ENCODE results near the gene TLE6.
"Not testable (repeated sequence)": the region's sequence is repeated elsewhere in the genome, so short reads cannot be mapped to it uniquely, and the experiment has no call there.

Gene TLE6

DNA sequence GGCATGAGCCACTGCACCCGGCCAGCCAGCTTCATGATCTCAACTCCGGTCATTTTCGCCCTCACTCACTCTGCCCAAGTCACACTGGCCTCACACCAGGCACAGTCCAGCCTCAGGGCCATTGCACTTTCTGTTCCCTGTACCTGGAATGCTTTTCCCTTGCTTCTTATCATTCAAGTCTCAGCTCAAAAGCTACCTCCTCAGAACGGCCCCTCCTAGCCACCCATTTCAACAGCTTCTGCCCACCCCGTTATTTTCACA, 54.2 kb downstream of the TLE6 start:
- DNase-seq, result no peak

DNA sequence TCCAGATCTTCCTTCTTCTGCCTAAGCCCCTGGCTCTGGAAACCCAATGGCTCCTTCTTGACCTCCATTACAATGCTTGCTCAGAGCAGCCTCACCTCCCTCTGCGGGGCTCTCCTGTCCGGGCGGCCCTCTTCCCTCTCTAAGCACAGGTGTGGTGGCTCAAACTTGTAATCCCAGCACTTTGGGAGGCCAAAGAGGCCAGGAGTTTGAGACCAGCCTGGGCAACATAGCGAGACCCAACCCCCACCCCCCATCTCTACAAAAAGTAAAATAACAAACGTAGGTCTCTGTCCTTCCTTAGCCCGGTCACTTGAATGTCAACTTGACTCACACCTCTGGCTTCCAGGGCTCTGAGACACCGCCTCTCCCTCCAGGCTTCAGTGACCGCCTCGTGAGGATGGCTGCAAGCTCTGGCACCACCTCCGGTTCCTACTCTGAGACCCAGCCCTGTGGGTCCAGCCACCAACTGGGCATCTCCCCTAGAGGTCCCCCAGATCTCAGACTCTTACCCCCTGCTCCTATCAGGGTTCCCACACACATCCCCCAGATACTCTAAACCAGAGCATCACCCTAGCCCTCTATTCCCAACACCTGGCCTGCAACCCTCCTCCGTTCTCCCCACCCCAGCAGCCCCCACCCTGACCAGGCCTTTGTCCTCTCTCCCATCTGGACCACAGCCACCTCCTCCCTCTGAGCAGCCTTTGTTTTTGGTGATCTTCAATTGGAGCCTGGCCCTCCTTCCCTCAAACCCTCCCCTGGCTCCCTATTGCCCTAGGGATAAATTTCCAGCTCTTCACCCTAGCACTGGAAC, 56.4 kb downstream of the TLE6 start:
- peak; percentile 21 for DNase-seq

DNA sequence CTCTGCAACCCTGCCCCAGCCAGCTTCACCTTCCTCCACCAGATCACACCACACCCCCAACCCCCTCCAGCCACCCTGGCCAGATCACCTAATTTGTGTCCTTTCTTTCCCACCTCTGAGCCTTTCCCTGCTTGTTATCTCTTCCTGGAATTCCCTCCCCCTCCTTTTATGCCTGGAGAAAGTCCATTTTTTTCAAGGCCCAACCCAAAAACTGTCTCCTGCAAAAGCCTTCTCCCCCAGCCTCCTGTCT, 57.0 kb downstream of the TLE6 start:
- no peak for DNase-seq

DNA sequence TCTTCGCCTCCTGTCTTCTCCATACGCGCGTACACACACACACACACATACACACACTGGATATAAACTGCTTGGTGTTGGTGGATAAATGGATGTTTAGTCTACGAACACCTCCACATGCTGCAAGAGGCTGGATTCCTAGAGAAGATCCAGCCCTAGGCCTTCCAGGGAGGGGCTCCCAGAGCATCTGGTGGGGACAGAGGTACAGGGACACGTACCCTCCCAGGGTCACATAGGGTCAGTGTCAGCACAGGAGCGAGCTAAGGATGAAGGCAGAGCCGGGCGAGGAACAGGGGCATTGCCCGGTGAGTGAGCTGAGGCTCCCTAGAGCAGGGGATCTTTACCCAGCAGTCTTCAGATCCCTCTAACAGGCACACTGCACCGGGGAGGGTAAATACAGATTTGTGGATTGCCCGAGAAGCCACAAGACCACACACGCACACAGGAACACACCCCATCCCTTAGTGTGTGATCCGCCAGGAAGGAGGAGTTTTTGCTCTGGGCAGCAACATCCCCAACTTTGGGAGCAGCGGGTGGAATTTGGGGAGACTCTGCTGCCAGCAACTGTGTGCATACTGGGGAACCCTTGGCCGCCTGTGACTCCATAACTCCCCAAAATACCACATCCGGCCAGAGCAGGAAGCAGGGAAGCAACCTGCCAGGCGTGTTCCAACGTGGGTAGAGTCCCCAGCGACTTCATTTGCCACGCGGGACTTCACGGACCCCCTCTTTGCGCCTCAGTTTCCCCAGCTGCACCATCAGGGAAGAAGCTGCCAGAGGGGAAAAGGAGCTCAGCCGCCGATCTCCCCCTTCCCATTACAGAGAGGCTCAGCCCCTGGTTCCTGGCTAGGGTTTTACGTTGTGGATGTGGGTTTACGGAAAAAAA, 57.5 kb downstream of the TLE6 start:
- DNase-seq, result no peak

DNA sequence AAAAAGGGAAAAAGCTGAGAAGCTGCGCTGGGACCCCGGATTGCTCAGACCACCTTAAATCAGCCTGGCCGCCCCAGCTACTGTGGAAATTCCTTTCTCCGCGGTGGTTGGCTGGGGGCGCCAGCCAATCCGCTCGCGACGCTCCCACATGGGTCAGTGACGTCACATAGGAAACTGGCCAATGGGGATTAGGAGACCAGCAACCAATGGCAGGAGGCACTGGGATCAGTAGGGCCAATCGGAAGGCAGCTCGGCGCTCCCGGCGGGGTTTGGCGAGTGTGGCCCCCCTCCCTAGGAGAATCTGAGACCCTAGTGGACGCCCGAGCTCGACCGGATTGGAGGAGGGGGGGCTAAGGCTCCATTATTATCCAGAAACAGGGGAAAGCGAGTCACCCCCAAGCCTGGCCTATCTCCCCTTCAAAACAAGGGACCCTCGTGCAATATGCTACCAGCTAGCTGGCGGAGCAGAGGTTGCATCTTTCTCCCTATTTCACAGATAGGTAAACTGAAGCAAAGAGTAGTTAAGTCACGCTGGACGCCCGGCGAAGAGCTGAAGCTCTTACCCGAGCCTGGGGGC, 58.3 kb downstream of the TLE6 start:
- peak; percentile 99 for DNase-seq

DNA sequence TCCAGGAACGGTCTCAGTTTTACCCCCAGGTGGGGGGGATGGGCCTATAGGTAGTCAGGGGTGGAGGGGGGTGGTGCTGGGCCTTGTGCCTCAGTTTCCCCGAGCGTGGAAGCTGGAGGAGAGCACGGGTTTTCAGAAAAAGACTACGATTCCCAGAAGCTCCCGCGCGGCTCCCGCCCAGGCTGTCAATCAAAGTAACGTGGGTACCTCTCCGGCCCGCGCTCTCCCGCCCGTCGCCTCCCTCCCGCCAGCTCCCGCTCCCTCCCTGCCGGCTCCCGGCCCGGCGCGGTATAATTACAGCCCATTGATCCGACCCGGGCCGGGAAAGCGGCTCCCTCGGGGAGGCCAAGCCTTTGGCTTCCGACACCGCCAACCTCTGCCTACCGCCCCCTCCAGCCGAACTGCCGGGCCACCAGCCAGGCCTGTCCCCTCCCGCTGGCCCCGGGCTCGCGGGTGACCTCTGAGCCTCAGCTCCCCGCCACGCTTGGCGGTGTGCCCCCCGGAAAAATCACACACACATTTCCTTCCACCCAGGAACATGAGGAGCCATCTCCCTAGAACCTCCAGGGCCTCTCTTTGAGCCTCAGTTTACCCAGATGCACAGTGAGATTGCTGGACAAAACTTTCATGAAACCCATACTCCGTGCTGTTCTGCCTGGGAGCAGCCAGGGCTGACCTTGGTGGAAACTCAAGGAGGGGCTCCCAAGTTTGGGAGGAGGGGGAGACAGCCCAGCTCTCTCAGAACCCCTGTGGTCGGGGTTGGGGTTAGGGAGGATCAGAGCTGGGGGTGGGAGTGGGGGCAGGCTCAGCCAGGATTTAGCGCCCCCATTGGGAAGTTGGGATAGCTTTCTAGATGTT, 59.0 kb downstream of the TLE6 start:
- peak; percentile 96 for DNase-seq

DNA sequence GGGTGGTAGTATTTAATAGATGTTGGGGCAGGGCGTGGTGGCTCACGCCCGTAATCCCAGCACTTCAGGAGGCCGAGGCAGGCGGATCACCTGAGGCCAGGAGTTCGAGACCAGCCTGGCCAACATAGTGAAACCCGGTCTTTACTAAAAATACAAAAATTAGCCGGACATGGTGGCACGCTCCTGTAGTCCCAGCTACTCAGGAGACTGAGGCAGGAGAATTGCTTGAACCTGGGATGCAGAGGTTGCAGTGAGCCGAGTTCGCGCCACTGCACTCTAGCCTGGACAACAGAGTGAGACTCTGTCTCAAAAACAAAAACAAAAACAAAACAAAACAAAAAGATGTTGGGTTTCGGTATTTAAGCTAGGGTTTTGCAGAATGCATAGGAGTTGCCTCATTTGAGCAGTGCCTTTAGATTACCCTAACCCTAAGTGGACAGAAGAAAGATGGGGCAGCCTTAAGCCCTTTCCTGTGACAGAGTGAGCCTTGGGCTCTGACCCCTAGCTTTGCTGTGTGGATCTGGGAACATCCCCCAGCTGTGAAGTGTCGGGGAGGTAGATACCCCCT, 59.7 kb downstream of the TLE6 start:
- not testable (repeated sequence) for DNase-seq

DNA sequence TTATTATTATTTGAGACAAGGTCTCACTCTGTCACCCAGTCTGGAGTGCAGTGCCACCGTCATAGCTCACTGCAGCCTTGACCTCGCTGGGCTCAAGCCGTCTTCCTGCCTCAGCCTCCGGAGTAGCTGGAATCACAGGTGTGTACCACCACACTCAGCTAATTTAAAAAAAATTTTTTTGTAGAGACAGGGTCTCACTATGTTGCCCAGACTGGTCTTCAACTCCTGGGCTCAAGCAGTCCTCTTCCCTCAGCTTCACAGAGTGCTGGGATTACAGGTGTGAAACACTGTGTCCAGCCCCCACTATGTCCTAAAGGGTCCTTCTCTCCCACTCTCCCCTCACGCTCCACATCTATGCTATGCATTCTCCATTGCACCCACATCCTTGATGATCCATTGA, 60.9 kb downstream of the TLE6 start:
- no peak for DNase-seq

DNA sequence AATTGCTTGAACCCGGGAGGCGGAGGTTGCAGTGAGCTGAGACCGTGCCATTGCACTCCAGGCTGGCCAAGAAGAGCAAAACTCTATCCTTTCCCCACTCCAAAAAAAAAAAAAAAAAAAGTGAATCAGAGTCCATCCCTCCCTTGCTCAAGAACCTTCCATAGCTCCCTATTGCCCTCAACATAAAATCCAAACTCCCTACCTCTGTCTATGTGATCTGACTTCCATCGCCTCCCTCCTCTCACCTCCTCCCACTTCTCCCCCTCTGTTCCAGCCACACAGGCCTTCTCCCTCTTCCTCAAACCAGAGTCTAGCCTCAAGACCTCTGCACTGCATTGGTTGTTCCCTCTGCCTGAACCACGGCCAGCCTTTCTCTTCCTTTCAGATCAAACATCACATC, 61.8 kb downstream of the TLE6 start:
- DNase-seq, result no peak

DNA sequence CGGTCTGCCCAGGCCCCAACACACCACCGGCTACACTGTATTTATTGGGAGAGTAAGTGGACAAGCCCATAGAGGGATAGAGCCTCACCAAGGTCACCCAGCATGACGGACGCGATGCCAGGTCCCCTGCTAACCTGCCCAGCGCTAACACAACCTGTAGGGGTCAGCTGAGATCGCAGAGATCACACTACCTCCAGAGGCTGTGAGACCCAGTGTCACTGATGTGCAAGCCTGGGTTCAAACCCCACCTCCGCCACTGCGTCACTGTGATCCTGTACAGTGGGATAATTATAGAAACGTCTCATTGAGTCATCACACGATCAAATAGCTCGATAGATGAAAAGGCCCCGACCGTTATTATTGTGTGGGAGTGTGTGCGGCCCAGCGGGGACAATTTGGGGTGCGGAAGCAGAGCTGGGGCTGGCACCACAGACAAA, 62.3 kb downstream of the TLE6 start:
- DNase-seq, result no peak

DNA sequence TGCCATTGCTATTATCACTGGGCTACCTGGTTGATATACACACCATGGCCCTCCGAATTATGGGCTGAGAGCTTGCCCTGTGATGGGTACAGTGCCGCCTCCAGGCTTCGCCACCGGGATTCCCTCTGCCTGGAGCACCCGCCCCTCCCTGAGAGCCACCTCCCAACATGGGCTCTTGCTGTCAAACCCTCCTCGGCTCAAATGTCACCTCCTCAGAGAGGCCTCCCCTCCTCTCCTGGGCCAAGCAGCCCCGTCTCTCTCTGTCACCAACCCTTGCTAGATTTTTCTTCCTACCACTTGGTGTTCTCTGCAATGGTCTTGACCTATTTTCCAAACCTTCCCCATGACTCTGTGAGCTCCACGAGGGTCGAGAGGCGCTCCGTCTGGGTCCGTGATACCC, 64.0 kb downstream of the TLE6 start:
- no peak for DNase-seq

DNA sequence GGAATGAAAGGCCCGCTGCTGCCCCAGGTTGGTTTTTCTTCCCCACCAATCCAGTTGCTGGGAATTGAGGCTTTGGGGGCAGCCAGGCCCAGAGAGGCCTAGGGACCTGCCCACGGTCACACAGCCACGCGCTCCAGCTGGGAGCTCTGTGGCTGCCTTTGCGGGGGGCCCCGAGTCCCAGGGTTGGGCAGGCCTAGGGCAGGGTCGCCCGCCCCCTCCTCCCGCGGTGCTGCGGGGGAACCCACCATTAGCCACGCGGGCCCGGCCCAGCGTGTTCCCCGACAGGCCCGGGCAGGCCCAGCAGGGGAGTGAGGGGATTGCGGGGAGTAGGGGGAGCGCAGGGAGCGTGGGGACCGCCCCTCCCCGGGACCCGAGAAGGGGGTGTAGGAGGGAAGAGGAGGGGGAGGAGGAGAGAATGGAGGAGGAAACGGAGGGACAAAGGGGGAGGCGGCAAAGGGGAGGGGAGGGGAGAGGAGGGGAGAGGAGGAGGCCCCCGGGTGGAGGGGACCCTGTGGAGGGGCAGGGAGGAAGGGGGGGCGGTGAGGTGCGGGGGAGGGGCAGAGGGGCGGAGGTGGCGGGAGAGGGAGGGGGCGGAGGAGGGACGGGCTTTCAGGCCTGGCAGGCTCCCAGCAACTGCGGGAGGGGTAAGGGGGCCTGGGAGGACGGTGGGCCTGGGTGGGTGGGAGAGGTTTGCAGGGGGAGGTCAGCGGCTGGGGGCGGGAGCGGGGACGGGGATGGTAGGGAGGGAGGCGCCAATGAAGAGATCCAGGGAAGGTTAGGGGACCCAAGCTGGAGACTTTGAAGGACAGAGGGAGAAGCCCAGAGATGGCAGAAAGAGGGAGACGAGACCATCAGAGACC, 64.6 kb downstream of the TLE6 start:
- DNase-seq, result no peak

DNA sequence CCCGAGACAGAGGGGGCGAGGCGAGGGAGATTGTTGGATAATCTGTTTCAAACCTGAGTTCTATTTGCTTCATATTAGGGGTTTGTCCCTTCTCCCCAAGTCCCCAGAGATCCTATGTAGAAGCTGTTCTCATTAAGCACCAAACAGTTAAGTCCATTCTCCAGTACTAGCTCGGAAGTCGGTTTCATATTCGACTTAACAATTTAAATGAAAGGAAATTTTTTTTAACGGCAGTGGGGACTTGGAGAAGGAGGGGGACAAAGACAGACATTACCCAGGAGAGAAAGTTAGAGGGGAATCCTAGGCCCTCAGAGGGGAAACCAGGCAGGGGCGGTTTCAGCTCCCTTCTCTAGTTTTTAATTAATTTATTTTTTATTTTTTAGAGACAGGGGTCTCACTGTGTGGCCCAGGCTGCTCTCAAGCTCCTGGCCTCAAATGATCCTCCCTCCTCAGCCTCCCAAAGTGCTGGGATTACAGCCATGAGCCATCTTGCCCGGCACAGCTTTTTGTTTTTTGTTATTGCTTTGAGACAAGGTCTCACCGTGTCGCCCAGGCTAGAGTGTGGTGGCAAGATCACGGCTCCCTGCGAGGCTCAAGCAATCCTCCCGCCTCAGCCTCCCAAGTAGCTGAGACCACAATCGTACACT, 65.4 kb downstream of the TLE6 start:
- DNase-seq, result no peak

All from NCI-H1092 treated with DMSO at 0.1 percent for 48 hours (cell line).